Limb (tissue), 2 donors: ENCODE results near the gene BRIX1.

Source experiments
- DNase-seq, 2 donors: peaks; one replicate each; pipeline ENCODE4 v3.0.0-alpha.2; 2016; ENCODE audit errors: extremely low spot score in 2 of 2

BRIX1 gene, protein sequence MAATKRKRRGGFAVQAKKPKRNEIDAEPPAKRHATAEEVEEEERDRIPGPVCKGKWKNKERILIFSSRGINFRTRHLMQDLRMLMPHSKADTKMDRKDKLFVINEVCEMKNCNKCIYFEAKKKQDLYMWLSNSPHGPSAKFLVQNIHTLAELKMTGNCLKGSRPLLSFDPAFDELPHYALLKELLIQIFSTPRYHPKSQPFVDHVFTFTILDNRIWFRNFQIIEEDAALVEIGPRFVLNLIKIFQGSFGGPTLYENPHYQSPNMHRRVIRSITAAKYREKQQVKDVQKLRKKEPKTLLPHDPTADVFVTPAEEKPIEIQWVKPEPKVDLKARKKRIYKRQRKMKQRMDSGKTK

DNA sequence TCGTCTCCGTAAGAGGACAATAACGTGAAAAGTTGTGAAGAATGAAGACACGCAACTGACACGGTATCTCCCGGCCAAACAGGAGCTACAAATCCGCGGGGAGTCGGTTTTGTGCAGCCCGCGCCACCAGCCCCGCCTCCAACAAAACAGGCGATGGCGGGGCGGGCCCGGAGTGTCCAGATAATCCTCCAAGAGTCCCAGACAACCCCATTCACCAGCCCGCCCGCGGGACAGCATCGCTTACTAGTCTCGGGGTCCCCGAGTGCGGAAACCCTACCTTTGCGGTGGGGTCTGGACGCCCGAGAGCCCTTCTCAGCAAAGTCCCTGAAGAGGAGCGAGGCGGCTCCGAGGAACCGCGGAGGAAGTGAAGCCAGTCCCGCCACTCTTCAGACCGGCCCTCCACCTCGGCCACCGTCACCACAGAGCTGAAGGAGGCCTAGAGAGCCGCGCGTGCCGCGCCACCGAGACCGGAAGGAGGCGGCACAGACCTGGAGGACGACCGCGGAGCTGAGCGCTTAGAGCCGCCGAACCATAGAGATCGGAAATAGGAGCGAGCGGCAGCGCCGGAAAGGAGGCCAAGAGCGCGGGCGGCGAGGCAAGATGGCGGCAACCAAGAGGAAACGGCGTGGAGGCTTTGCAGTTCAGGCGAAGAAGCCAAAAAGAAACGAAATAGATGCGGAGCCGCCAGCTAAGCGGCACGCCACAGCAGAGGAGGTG is at the start of gene BRIX1, which contains the start of gene RAD1:
Gene BRIX1, plus strand, starts transcription at position 573 of the 717 bp plus-strand sequence. Its CDS starts 28 bp downstream, at position 601.
Gene RAD1, minus strand, starts transcription at position 366 of the 717 bp plus-strand sequence. CDS start 612 bp downstream, outside the sequence.
- peak; percentile 97 to 98 for DNase-seq

DNA sequence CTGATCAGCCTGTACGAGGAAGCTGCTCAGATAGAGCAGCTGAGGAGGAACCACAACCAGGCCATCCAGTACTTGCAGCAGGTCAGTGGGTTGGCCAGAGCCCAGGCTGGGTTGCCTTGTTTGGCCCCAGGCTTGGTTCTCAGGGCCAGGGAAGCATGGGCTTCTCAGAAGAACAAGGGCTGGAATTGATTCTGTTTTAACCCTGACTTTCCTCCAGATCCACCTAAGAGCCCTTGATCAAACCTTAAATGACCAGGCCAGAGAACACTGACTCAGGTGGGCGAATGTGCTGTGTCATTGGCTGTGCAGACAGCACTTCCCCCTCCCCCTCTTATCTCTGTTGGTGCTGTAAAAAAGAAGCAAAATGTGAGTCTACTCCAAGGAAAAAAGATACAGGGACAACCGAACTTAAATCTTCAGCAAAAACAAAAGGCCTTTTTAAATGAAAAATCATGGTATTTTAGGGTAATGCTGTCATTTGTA is 48.5 kb upstream of the BRIX1 start:
- no peak for DNase-seq

DNA sequence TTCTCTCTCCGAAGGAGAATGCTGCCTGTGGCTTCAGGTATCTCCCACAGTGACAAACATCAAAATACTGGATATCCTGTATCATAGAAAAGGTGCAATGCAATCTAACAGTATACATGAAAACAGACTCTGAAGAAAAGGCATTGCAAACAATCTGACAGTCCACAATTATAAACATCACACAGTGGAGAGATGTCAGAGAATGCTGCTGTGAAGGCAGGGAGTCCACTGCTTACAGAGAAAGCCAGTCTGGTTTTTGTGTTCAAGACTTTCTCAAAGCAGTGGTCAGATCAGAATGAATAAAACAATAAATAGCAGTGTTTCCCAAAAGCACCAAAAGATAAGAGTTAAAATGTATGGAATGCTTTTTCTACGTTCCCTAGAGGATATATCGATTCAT is 47.9 kb upstream of the BRIX1 start:
- DNase-seq: no peak

GRCh38 chr5:34868791-34869190 is 46.7 kb upstream of the BRIX1 start:
- DNase-seq: no peak

GRCh38 chr5:34869256-34869655 is 46.3 kb upstream of the BRIX1 start:
- DNase-seq: no peak

DNA sequence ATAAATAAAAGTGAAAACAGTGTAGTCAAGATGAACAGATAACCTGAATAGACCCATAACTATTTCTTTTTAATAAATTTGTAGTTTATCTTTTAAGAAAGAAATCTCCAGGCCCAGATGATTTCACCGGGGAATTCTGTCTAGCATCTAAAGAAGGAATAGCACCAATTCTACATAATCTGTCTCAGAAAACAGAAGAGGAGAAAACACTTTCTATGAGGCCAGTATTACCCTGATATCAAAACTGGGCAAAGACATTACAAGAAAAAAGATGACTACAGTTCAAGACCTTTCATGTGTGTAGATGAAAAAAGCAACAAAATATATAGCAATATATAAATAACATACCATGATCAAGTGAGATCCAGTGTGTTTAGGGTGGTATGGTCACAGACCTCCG is 45.1 kb upstream of the BRIX1 start:
- no peak for DNase-seq

DNA sequence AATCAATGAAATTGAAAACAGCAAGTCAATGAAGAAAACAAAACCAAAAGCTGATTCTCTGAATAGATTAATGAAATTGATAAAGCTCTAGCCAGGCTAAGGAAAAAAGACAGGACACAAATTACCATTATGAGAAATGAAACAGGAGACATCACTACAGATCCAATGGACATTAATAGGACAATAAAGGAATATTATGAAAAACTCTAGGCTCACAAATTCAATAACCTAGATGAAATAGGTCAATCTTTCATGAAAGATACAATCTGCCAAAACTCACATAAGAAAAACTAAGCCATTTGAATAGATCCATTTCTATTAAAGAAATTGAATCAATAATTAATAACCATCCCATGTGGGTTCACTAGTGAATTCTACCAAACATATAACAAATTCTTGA is 39.2 kb upstream of the BRIX1 start:
- DNase-seq: no peak

DNA sequence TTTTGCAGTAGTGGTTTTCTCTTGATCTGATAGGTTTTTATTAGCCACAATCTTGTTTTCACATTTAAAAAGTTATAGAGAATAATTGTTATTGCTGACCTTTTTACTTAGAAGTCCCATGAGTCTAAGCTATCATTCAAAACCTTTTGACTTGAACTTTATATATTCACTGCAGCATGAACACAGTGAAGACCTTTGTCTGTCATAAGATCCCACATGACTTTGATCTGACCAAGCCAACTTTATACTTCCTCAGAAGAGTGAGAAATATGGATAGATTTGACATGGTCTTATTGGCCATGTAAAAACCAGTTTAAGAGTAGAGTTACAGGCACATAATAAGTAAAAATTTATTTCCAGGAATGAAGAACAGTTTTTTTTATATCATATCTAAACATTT is 34.3 kb upstream of the BRIX1 start:
- DNase-seq: no peak

- no peak for DNase-seq
These were observed 29.0 kb upstream of the BRIX1 start for GRCh38 chr5:34886392-34887119.

GRCh38 chr5:34889394-34889793 is 26.1 kb upstream of the BRIX1 start:
- no peak for DNase-seq

DNA sequence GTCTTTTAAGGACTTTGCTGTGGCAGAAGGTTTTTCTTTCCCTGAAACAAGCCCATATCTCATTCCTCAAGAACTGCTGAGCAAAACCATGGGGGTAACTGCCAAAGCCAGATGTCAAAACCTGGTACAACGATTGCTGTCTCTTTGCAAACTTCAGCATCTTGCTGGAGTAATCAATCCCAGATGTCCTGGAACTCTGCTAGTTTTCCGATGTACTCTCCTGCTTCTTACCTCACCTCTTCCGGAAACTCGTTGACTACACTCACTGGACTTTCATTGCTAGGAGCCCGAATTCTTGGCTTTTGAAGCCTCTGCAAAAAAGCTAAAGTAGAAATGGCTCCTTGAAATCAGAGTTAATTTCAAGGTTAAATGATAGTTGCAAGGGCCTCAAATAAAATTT is 23.5 kb upstream of the BRIX1 start:
- DNase-seq: peak; percentile 51 to 89

GRCh38 chr5:34892414-34892813 is 23.1 kb upstream of the BRIX1 start:
- DNase-seq: no peak

GRCh38 chr5:34894716-34895115 is 20.8 kb upstream of the BRIX1 start:
- DNase-seq: no peak

GRCh38 chr5:34895641-34896419 is 19.7 kb upstream of the BRIX1 start:
- no peak for DNase-seq

GRCh38 chr5:34897646-34898045 is 17.9 kb upstream of the BRIX1 start:
- no peak for DNase-seq

- DNase-seq: peak; percentile 83 to 87
These were observed 17.1 kb upstream of the BRIX1 start for GRCh38 chr5:34898258-34898895.

GRCh38 chr5:34899066-34899465 is 16.4 kb upstream of the BRIX1 start:
- no peak for DNase-seq

GRCh38 chr5:34900652-34901051 is 14.9 kb upstream of the BRIX1 start:
- no peak for DNase-seq

DNA sequence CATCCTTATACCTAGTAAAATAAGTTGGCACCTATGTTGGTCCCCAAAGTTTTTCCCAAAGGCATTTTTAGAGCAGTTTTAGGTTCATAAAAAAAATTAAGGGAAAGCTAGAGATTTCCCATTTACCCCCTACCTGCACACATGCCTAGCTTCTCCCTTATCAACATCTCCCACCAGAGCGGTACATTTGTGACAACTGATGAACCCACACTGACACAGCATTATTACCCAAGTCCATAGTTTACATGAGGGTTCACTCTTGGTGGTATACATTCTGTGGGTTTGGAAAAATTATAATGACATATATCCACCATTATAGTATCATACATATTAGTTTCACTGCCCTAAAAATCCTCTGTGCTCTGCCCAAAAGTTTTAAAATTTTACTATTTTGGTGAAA is 12.3 kb upstream of the BRIX1 start:
- no peak for DNase-seq

DNA sequence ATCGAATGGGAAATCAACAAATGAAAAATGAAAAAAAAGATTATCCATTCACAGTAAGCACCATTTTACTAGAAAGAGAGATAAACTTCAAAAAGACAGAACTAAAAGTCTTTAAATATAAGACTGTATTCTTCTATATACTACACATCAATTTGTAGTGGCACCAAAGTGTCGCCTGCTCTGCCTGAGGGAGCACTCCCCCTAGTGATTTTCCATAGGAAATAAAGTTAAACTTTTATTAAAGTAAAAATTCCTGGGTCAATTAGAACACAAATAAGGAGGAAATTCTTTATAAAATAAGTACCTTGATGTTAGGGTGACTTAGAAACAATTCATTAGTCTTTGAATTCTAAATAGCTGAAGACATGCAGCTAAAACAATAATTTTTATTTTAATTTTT is 9.9 kb upstream of the BRIX1 start:
- DNase-seq: no peak

GRCh38 chr5:34913072-34913471 is 2.4 kb upstream of the BRIX1 start:
- DNase-seq: no peak
